ENCODE measurements around the gene EPOP.
A peak's percentile ranks its signal among the peaks of the same experiment; 100 is the strongest.

EPOP gene

GRCh38 chr17:38713456-38714075 is 38.8 kb upstream of the EPOP start:
- no peaks in the 10 kb centered on the region for H3K4me1 ChIP-seq (ENCODE audit: insufficient read depth, poor library complexity, severe bottlenecking)
- no peak for TF ChIP-seq CTCF (IDR thresholded peaks at IDR 0.05; ENCODE audit: poor library complexity, severe bottlenecking)
- H3K27me3 ChIP-seq (ENCODE audit: insufficient read depth, poor library complexity, severe bottlenecking), result no peaks in the 10 kb centered on the region
- no peaks in the 10 kb centered on the region for H3K9me3 ChIP-seq (ENCODE audit: severe bottlenecking)
- no peak overlapping the region for H3K4me3 ChIP-seq (ENCODE audit: severe bottlenecking)
- no peak overlapping the region for H3K27ac ChIP-seq (ENCODE audit: poor library complexity, severe bottlenecking)
- DNase-seq (ENCODE audit: low spot score), result no peak
- peaks cover 48% of the 10 kb centered on the region for H3K36me3 ChIP-seq (ENCODE audit: low read depth)
- no peak for ATAC-seq (ENCODE audit: low read depth)

GRCh38 chr17:38712593-38712992 is 37.8 kb upstream of the EPOP start:
- H3K36me3 ChIP-seq (ENCODE audit: low read depth), result peaks cover 48% of the 10 kb centered on the region

GRCh38 chr17:38711792-38712571 is 37.2 kb upstream of the EPOP start:
- Histone ChIP-seq H3K27me3 (ENCODE audit: insufficient read depth, poor library complexity, severe bottlenecking) (no peaks in the 10 kb centered on the region), H3K27ac (ENCODE audit: poor library complexity, severe bottlenecking) (no peak overlapping the region), H3K4me1 (ENCODE audit: insufficient read depth, poor library complexity, severe bottlenecking) (no peaks in the 10 kb centered on the region), H3K36me3 (ENCODE audit: low read depth) (peaks cover 47% of the 10 kb centered on the region), H3K4me3 (ENCODE audit: severe bottlenecking) (no peak overlapping the region), H3K9me3 (ENCODE audit: severe bottlenecking) (no peaks in the 10 kb centered on the region)
- DNase-seq (ENCODE audit: low spot score), result peak; percentile 42
- ATAC-seq (ENCODE audit: low read depth), result no peak
- TF ChIP-seq CTCF (IDR thresholded peaks at IDR 0.05; ENCODE audit: poor library complexity, severe bottlenecking), result no peak

More at GRCh38 chr17:38712593-38712992, 37.8 kb upstream of the EPOP start:
- Histone ChIP-seq H3K4me3 (ENCODE audit: severe bottlenecking) (no peak overlapping the region), H3K4me1 (ENCODE audit: insufficient read depth, poor library complexity, severe bottlenecking) (no peaks in the 10 kb centered on the region), H3K27me3 (ENCODE audit: insufficient read depth, poor library complexity, severe bottlenecking) (no peaks in the 10 kb centered on the region), H3K9me3 (ENCODE audit: severe bottlenecking) (no peaks in the 10 kb centered on the region), H3K27ac (ENCODE audit: poor library complexity, severe bottlenecking) (no peak overlapping the region)
- DNase-seq (ENCODE audit: low spot score) (peak; percentile 46), ATAC-seq (ENCODE audit: low read depth) (no peak)
- TF ChIP-seq CTCF (IDR thresholded peaks at IDR 0.05; ENCODE audit: poor library complexity, severe bottlenecking), result no peak

GRCh38 chr17:38710985-38711384 is 36.2 kb upstream of the EPOP start:
- DNase-seq (ENCODE audit: low spot score), result no peak

More at GRCh38 chr17:38710985-38711384, 36.2 kb upstream of the EPOP start:
- Histone ChIP-seq H3K36me3 (ENCODE audit: low read depth) (peaks cover 47% of the 10 kb centered on the region), H3K9me3 (ENCODE audit: severe bottlenecking) (no peaks in the 10 kb centered on the region), H3K4me3 (ENCODE audit: severe bottlenecking) (no peak overlapping the region), H3K4me1 (ENCODE audit: insufficient read depth, poor library complexity, severe bottlenecking) (no peaks in the 10 kb centered on the region), H3K27ac (ENCODE audit: poor library complexity, severe bottlenecking) (no peak overlapping the region), H3K27me3 (ENCODE audit: insufficient read depth, poor library complexity, severe bottlenecking) (no peaks in the 10 kb centered on the region)
- no peak for TF ChIP-seq CTCF (IDR thresholded peaks at IDR 0.05; ENCODE audit: poor library complexity, severe bottlenecking)
- ATAC-seq (ENCODE audit: low read depth), result no peak

Data from RWPE2 (cell line).